Measurements from ENCODE around the gene CD302. TPM values are rescaled to one million over a fixed set of nuclear protein-coding genes. Genes with fewer than 3 reads are reported as not detected.

The CD302 gene
- total and polyA plus RNA-seq, 10 of the 15 experiments (the other 5 are each of a cell fraction or from before 2014, with no cell fraction given) = 0.48 to 4.0 (median 2.1) TPM

DNA sequence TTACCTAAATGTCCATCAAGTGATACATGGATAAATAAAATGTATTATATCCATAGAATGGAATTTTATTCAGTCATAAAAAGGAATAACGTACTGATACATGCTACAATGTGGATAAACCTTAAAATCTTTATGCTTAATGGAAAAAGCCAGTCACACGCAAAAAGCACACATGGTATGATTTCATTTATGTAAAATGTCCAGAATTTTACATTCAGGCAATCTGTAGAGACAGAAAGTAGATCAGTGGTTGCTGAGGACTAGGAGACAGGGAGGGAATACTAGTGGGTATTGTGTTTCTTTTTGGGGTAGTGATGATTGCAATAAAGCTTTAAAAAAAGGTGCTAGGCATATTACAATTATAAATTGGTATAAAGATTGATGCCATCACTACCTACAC, 30.7 kb upstream of the CD302 start:
- Histone ChIP-seq H4K20me1 (ENCODE audit: control insufficient read depth, insufficient read depth) (no peaks in the 10 kb centered on the region), H3K36me3 (ENCODE audit: control insufficient read depth in 2 of 2, insufficient read depth in 2 of 2, low read length in 1 of 2) (peaks cover 0 to 8% of the 10 kb centered on the region in 2 experiments; a peak in 2 of 4 replicates), H3K27ac (ENCODE audit: control insufficient read depth, insufficient read depth) (no peak overlapping the region), H3K9me3 (replicated peaks; ENCODE audit: control insufficient read depth, insufficient read depth, low read length) (no peaks in the 10 kb centered on the region), H2AFZ (ENCODE audit: control insufficient read depth, low read depth, low read length) (no peak overlapping the region), H3K4me1 (ENCODE audit: control insufficient read depth, insufficient read depth, low read length) (no peaks in the 10 kb centered on the region), H3K9ac (ENCODE audit: control insufficient read depth, insufficient read depth, low read length) (no peak overlapping the region), H3K4me3 (no peak overlapping the region), H3K79me2 (ENCODE audit: control insufficient read depth, insufficient read depth, low read length) (no peaks in the 10 kb centered on the region), H3K4me2 (ENCODE audit: control insufficient read depth, insufficient read depth) (no peak overlapping the region), H3K27me3 (replicated peaks in 1 of 2; ENCODE audit: control insufficient read depth in 2 of 2, insufficient read depth in 2 of 2, low read length in 1 of 2) (no peaks in the 10 kb centered on the region)
- FAIRE-seq (no peak), ATAC-seq (no peak), DNase-seq (ENCODE audit: low read depth, low spot score) (no peak)
- intact Hi-C loops (cut with micrococcal nuclease; ENCODE audit: unreplicated experiment) (no loop called here), in situ Hi-C loops (cut with MboI) (no loop called here)
- 98% methylated on average over 2 of the region's 2 CpGs for WGBS (ENCODE audit: insufficient coverage, insufficient replicate concordance, low lambda C conversion rate, missing lambda C conversion rate)
- ChIA-PET POLR2A (no interaction called here), CTCF (no interaction called here), RAD21 (ENCODE audit: unreplicated experiment) (no interaction called here), SMC1A (ENCODE audit: uncharacterized antibody, unreplicated experiment) (no interaction called here)
- BruUV-seq (replicated peaks) = no TSS peak
- TF ChIP-seq NFIC (IDR thresholded peaks at IDR 0.05; ENCODE audit: low read depth, low read length) (no peak), RFX5 (IDR thresholded peaks at IDR 0.05; ENCODE audit: low read depth, low read length) (no peak), PML (IDR thresholded peaks at IDR 0.05; ENCODE audit: low read length) (no peak), RBBP5 (conservative IDR thresholded peaks at IDR 0.05) (no peak), CHD4 (IDR thresholded peaks at IDR 0.05) (no peak), ZNF24 (IDR thresholded peaks at IDR 0.05) (no peak), NFYB (IDR thresholded peaks at IDR 0.05; ENCODE audit: insufficient read depth, low read depth, low read length) (no peak), RB1 (IDR thresholded peaks at IDR 0.05; ENCODE audit: borderline replicate concordance) (no peak), BCL11A (IDR thresholded peaks at IDR 0.05; ENCODE audit: low read depth, low read length) (no peak), POLR2AphosphoS2 (IDR thresholded peaks at IDR 0.05; ENCODE audit: low read depth, low read length) (no peak), SIX5 (IDR thresholded peaks at IDR 0.05; ENCODE audit: low read depth, low read length, severe bottlenecking) (no peak), EP300 (IDR thresholded peaks at IDR 0.05; ENCODE audit: borderline replicate concordance in 1 of 2, control insufficient read depth in 1 of 2, low read depth in 2 of 2, low read length in 2 of 2) (no peak), CEBPB (IDR thresholded peaks at IDR 0.05; ENCODE audit: borderline replicate concordance in 1 of 2, low read depth in 2 of 2, low read length in 2 of 2) (no peak)
- TF ChIP-seq, protein P1, sequence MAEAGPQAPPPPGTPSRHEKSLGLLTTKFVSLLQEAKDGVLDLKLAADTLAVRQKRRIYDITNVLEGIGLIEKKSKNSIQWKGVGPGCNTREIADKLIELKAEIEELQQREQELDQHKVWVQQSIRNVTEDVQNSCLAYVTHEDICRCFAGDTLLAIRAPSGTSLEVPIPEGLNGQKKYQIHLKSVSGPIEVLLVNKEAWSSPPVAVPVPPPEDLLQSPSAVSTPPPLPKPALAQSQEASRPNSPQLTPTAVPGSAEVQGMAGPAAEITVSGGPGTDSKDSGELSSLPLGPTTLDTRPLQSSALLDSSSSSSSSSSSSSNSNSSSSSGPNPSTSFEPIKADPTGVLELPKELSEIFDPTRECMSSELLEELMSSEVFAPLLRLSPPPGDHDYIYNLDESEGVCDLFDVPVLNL (IDR thresholded peaks at IDR 0.05; ENCODE audit: low read depth, low read length) = no peak
- TF ChIP-seq, protein P2, sequence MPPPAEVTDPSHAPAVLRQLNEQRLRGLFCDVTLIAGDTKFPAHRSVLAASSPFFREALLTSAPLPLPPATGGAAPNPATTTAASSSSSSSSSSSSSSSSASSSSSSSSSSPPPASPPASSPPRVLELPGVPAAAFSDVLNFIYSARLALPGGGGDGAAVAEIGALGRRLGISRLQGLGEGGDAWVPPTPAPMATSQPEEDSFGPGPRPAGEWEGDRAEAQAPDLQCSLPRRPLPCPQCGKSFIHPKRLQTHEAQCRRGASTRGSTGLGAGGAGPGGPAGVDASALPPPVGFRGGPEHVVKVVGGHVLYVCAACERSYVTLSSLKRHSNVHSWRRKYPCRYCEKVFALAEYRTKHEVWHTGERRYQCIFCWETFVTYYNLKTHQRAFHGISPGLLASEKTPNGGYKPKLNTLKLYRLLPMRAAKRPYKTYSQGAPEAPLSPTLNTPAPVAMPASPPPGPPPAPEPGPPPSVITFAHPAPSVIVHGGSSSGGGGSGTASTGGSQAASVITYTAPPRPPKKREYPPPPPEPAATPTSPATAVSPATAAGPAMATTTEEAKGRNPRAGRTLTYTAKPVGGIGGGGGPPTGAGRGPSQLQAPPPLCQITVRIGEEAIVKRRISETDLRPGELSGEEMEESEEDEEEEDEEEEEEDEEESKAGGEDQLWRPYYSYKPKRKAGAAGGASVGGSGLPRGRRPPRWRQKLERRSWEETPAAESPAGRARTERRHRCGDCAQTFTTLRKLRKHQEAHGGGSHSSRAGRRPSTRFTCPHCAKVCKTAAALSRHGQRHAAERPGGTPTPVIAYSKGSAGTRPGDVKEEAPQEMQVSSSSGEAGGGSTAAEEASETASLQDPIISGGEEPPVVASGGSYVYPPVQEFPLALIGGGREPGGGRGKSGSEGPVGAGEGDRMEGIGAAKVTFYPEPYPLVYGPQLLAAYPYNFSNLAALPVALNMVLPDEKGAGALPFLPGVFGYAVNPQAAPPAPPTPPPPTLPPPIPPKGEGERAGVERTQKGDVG (CRISPR knock-in tag; IDR thresholded peaks at IDR 0.05) = no peak
- TF ChIP-seq, protein P3, sequence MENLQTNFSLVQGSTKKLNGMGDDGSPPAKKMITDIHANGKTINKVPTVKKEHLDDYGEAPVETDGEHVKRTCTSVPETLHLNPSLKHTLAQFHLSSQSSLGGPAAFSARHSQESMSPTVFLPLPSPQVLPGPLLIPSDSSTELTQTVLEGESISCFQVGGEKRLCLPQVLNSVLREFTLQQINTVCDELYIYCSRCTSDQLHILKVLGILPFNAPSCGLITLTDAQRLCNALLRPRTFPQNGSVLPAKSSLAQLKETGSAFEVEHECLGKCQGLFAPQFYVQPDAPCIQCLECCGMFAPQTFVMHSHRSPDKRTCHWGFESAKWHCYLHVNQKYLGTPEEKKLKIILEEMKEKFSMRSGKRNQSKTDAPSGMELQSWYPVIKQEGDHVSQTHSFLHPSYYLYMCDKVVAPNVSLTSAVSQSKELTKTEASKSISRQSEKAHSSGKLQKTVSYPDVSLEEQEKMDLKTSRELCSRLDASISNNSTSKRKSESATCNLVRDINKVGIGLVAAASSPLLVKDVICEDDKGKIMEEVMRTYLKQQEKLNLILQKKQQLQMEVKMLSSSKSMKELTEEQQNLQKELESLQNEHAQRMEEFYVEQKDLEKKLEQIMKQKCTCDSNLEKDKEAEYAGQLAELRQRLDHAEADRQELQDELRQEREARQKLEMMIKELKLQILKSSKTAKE (IDR thresholded peaks at IDR 0.05; ENCODE audit: low read depth, poor library complexity, severe bottlenecking) = no peak
